Upper lobe of left lung (tissue), 4 donors: Measurements from ENCODE around the gene EHMT2.

Experiments used
- CTCF ChIP-seq, 6 experiments: fragments of 450-650 bp in 4 of 6; fragments of 200-600 bp in 2 of 6; sonication (generic) in 2 of 6; IDR thresholded peaks; one replicate each; pipeline ENCODE4 v1.5.1; 2016 to 2019; ENCODE audit warnings: antibody characterized with exemption in 6 of 6
- POLR2AphosphoS5 ChIP-seq, 2 donors: sonication (generic); formaldehyde crosslinking; IDR thresholded peaks; one replicate each; pipeline ENCODE4 v1.5.1; 2017; ENCODE audit warnings: antibody characterized with exemption in 2 of 2

- TF ChIP-seq CTCF (IDR thresholded peaks at IDR 0.05) (no peak), POLR2AphosphoS5 (IDR thresholded peaks at IDR 0.05) (no peak)
Observed at GRCh38 chr6:31871046-31871659, 26.3 kb downstream of the EHMT2 start.
